GM23338 (cell line): ENCODE measurements around the gene NAALADL2.

Source experiments
- CREB1 ChIP-seq: fragments of 250-450 bp; sonication (Bioruptor Pico); IDR thresholded peaks from 2 replicates; pipeline ENCODE4 v1.5.0; 2020; ENCODE audit warnings: low read depth, mild to moderate bottlenecking, moderate library complexity
- EZH2 ChIP-seq: fragments of 200-600 bp; sonication (generic); IDR thresholded peaks from one replicate; pipeline ENCODE4 v1.8.0; 2017; ENCODE audit warnings: antibody characterized with exemption, mild to moderate bottlenecking, low read depth; ENCODE audit not compliant: unreplicated experiment
- EZH2phosphoT487 ChIP-seq: fragments of 200-600 bp; sonication (generic); IDR thresholded peaks from one replicate; pipeline ENCODE4 v1.8.1; 2018; ENCODE audit warnings: antibody characterized with exemption; ENCODE audit not compliant: unreplicated experiment
- JUNB ChIP-seq: IDR thresholded peaks from one replicate; pipeline ENCODE4 v1.6.1; 2016; ENCODE audit warnings: antibody characterized with exemption; ENCODE audit not compliant: unreplicated experiment
- NANOG ChIP-seq: IDR thresholded peaks from 2 replicates; pipeline ENCODE4 v1.6.1; 2016; ENCODE audit warnings: antibody characterized with exemption, borderline replicate concordance
- POLR2AphosphoS5 ChIP-seq: IDR thresholded peaks from 2 replicates; pipeline ENCODE4 v1.6.1; 2016; ENCODE audit warnings: antibody characterized with exemption, low read depth
- STAT1 ChIP-seq: IDR thresholded peaks from one replicate; pipeline ENCODE4 v1.6.1; 2016; ENCODE audit warnings: antibody characterized with exemption; ENCODE audit not compliant: unreplicated experiment
- ZNF114 ChIP-seq: fragments of 250-450 bp; sonication (Bioruptor Pico); IDR thresholded peaks from 2 replicates; pipeline ENCODE4 v1.5.0; 2020; ENCODE audit warnings: mild to moderate bottlenecking, moderate library complexity
- ZNF331 ChIP-seq: fragments of 250-450 bp; sonication (Bioruptor Pico); IDR thresholded peaks from 2 replicates; pipeline ENCODE4 v1.5.0; 2020; ENCODE audit warnings: low read depth, mild to moderate bottlenecking, moderate library complexity
- TF ChIP-seq, protein P1 (sequence below), 2 experiments: fragments of 200-600 bp in 1 of 2; sonication (generic) in 1 of 2; conservative IDR thresholded peaks; 2 replicates each; pipeline versions ENCODE4 v1.5.1 to v1.6.1; 2016 to 2017; ENCODE audit warnings: antibody characterized with exemption in 2 of 2, low read depth in 2 of 2, mild to moderate bottlenecking in 2 of 2, moderate library complexity in 1 of 2
- TF ChIP-seq, protein P2 (sequence below): IDR thresholded peaks from one replicate; pipeline ENCODE4 v1.6.1; 2018; ENCODE audit warnings: antibody characterized with exemption; ENCODE audit not compliant: unreplicated experiment
- TF ChIP-seq, protein P3 (sequence below): IDR thresholded peaks from 2 replicates; pipeline ENCODE4 v1.6.1; 2016; ENCODE audit warnings: antibody characterized with exemption

DNA sequence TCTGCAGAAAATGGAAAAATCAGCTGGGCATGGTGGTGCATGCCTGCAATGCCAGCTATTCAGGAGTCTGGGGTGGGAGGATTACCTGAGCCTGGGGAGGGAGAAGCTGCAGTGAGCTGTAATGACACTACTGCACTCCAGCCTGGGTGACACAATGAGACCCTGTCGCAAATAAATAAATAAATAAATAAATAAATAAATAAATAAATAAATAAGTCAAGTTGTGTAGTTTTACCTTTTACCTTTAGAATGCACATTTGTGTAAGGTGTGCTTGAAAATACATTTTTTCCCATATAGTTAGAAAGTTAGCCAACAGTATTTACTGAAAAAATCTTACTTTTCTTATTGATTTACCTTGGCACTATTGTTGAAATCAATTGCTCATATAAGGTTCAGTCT, 515.6 kb downstream of the NAALADL2 start:
- TF ChIP-seq POLR2AphosphoS5: no peak
- TF ChIP-seq, protein P1, sequence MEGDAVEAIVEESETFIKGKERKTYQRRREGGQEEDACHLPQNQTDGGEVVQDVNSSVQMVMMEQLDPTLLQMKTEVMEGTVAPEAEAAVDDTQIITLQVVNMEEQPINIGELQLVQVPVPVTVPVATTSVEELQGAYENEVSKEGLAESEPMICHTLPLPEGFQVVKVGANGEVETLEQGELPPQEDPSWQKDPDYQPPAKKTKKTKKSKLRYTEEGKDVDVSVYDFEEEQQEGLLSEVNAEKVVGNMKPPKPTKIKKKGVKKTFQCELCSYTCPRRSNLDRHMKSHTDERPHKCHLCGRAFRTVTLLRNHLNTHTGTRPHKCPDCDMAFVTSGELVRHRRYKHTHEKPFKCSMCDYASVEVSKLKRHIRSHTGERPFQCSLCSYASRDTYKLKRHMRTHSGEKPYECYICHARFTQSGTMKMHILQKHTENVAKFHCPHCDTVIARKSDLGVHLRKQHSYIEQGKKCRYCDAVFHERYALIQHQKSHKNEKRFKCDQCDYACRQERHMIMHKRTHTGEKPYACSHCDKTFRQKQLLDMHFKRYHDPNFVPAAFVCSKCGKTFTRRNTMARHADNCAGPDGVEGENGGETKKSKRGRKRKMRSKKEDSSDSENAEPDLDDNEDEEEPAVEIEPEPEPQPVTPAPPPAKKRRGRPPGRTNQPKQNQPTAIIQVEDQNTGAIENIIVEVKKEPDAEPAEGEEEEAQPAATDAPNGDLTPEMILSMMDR (conservative IDR thresholded peaks at IDR 0.05; ENCODE audit: low read depth in 2 of 2): no peak
- TF ChIP-seq, protein P2, sequence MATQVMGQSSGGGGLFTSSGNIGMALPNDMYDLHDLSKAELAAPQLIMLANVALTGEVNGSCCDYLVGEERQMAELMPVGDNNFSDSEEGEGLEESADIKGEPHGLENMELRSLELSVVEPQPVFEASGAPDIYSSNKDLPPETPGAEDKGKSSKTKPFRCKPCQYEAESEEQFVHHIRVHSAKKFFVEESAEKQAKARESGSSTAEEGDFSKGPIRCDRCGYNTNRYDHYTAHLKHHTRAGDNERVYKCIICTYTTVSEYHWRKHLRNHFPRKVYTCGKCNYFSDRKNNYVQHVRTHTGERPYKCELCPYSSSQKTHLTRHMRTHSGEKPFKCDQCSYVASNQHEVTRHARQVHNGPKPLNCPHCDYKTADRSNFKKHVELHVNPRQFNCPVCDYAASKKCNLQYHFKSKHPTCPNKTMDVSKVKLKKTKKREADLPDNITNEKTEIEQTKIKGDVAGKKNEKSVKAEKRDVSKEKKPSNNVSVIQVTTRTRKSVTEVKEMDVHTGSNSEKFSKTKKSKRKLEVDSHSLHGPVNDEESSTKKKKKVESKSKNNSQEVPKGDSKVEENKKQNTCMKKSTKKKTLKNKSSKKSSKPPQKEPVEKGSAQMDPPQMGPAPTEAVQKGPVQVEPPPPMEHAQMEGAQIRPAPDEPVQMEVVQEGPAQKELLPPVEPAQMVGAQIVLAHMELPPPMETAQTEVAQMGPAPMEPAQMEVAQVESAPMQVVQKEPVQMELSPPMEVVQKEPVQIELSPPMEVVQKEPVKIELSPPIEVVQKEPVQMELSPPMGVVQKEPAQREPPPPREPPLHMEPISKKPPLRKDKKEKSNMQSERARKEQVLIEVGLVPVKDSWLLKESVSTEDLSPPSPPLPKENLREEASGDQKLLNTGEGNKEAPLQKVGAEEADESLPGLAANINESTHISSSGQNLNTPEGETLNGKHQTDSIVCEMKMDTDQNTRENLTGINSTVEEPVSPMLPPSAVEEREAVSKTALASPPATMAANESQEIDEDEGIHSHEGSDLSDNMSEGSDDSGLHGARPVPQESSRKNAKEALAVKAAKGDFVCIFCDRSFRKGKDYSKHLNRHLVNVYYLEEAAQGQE: no peak
- TF ChIP-seq EZH2: no peak
- no peak for TF ChIP-seq STAT1
- no peak for TF ChIP-seq EZH2phosphoT487
- TF ChIP-seq NANOG: no peak
- TF ChIP-seq CREB1: no peak
- TF ChIP-seq ZNF331: no peak
- no peak for TF ChIP-seq JUNB
- TF ChIP-seq, protein P3, sequence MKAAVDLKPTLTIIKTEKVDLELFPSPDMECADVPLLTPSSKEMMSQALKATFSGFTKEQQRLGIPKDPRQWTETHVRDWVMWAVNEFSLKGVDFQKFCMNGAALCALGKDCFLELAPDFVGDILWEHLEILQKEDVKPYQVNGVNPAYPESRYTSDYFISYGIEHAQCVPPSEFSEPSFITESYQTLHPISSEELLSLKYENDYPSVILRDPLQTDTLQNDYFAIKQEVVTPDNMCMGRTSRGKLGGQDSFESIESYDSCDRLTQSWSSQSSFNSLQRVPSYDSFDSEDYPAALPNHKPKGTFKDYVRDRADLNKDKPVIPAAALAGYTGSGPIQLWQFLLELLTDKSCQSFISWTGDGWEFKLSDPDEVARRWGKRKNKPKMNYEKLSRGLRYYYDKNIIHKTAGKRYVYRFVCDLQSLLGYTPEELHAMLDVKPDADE: no peak
- no peak for TF ChIP-seq ZNF114
